HepG2 (cell line): ENCODE measurements around the gene NINL. TPM values are rescaled to one million over a fixed set of nuclear protein-coding genes. Genes with fewer than 3 reads are reported as not detected.
"Not testable (repeated sequence)": the region's sequence is repeated elsewhere in the genome, so short reads cannot be mapped to it uniquely, and the experiment has no call there.

ENCODE experiments used
- ELF3 ChIP-seq: IDR thresholded peaks from 2 replicates; pipeline ENCODE4 v1.6.1; 2016; ENCODE audit warnings: missing genetic modification reagents, missing compliant biosample characterization
- ETV5 ChIP-seq: IDR thresholded peaks from 2 replicates; pipeline ENCODE4 v1.6.1; 2018; ENCODE audit warnings: missing biosample characterization, missing genetic modification reagents, inconsistent platforms, borderline replicate concordance
- GZF1 ChIP-seq: sonication (generic); formaldehyde crosslinking; IDR thresholded peaks from 2 replicates; pipeline ENCODE4 v1.5.1; 2020; ENCODE audit warnings: mild to moderate bottlenecking, missing genetic modification reagents
- HIVEP1 ChIP-seq: sonication (generic); formaldehyde crosslinking; IDR thresholded peaks from 2 replicates; pipeline ENCODE4 v1.4.0; 2020; ENCODE audit warnings: mild to moderate bottlenecking, missing genetic modification reagents
- HNF4A ChIP-seq: sonication (generic); formaldehyde crosslinking; IDR thresholded peaks from 2 replicates; pipeline ENCODE4 v1.4.0; 2020; ENCODE audit warnings: missing genetic modification reagents
- HOXA5 ChIP-seq: sonication (generic); formaldehyde crosslinking; IDR thresholded peaks from 2 replicates; pipeline ENCODE4 v1.4.0; 2020; ENCODE audit warnings: missing genetic modification reagents
- LCORL ChIP-seq, 2 experiments: fragments of 450-650 bp in 1 of 2; sonication (generic) in 1 of 2; formaldehyde crosslinking in 1 of 2; IDR thresholded peaks; 2 replicates each; pipeline versions ENCODE4 v1.5.0 to v1.6.1; 2017 to 2020; ENCODE audit warnings: antibody characterized with exemption in 1 of 2, missing genetic modification reagents in 1 of 2
- MAX ChIP-seq: IDR thresholded peaks from 2 replicates; pipeline ENCODE4 v1.6.1; 2012; ENCODE audit warnings: inconsistent platforms
- MNT ChIP-seq: fragments of 450-650 bp; IDR thresholded peaks from 2 replicates; pipeline ENCODE4 v1.6.1; 2016
- RARA ChIP-seq: IDR thresholded peaks from 2 replicates; pipeline ENCODE4 v1.6.1; 2016; ENCODE audit warnings: missing genetic modification reagents, missing compliant biosample characterization
- TFDP2 ChIP-seq: sonication (generic); formaldehyde crosslinking; IDR thresholded peaks from 2 replicates; pipeline ENCODE4 v1.4.0; 2020; ENCODE audit warnings: missing genetic modification reagents
- ZFP37 ChIP-seq: sonication (generic); formaldehyde crosslinking; IDR thresholded peaks from 2 replicates; pipeline ENCODE4 v1.4.0; 2020; ENCODE audit warnings: missing genetic modification reagents, borderline replicate concordance
- ZHX2 ChIP-seq, 2 experiments: sonication (generic) in 1 of 2; formaldehyde crosslinking in 1 of 2; IDR thresholded peaks; 2 replicates each; pipeline versions ENCODE4 v1.6.1 to v1.9.0; 2014 to 2022; ENCODE audit warnings: antibody characterized with exemption in 1 of 2, borderline replicate concordance in 1 of 2, inconsistent platforms in 1 of 2, low read depth in 1 of 2, missing genetic modification reagents in 1 of 2
- polyA plus RNA-seq, 8 experiments: library from polyadenylated mRNA; depleted of rRNA in 3 of 8; stranded (reverse) in 7 of 8; unstranded in 1 of 8; fragments of >200 nt; fragmentation: Illumina TruSeq in 4 of 8; extraction: Trizol in 4 of 8; gene quantifications; 2 replicates each; pipeline versions ENCODE4 v1.2.1 to v1.2.3, GENCODE V29; 2011 to 2016; ENCODE audit warnings: low read depth in 4 of 8, missing spikeins in 1 of 8, mixed read lengths in 1 of 8; ENCODE audit not compliant: insufficient read depth in 1 of 8
- total RNA-seq, 5 experiments: library from RNA; depleted of rRNA; stranded (reverse); fragments of >200 nt; fragmentation: Illumina TruSeq; extraction: Trizol; gene quantifications; 2 replicates each; pipeline ENCODE4 v1.2.3, GENCODE V29; 2016; ENCODE audit warnings: low read depth in 1 of 5
- TF ChIP-seq, protein P1 (sequence below): sonication (generic); formaldehyde crosslinking; conservative IDR thresholded peaks from 2 replicates; pipeline ENCODE4 v1.4.0; 2020; ENCODE audit warnings: missing genetic modification reagents
- TF ChIP-seq, protein P2 (sequence below), 2 experiments: fragments of 450-650 bp in 1 of 2; sonication (generic) in 1 of 2; formaldehyde crosslinking; IDR thresholded peaks; 2 replicates each; pipeline versions ENCODE4 v1.5.0 to v1.8.0; 2020 to 2022; ENCODE audit warnings: mild to moderate bottlenecking in 1 of 2, missing genetic modification reagents in 1 of 2

NINL gene
- total and polyA plus RNA-seq, 2 of the 13 experiments (the other 11 are each of a cell fraction or from before 2014, with no cell fraction given), result 32.3 to 34.3 TPM

DNA sequence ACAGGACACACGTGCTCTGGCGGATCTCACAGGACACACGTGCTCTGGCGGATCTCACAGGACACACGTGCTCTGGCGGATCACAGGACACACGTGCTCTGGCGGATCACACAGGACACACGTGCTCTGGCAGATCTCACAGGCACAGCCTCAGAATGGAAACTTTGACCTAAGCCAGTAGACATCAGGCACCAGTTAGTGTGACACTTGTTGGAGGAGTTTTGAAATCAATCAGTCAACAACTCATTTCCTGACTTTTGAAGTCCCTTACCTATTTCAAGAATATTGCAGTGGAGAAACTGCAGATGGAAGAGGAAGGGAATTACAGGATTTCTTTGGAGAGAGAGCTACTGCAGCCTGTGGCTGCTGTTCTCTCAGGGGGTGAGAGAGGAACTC lies 17.6 kb upstream of the NINL start (continued):
- TF ChIP-seq ELF3 (CRISPR knock-in tag) (peak; percentile 84), HIVEP1 (CRISPR knock-in tag) (peak; percentile 23; the same call in 1 of the 2 replicates), MAX (peak; percentile 84), ZFP37 (CRISPR knock-in tag) (peak; percentile 41; the same call in 1 of the 2 replicates), RARA (CRISPR knock-in tag) (peak; percentile 62), GZF1 (CRISPR knock-in tag) (peak; percentile 67; the same call in 1 of the 2 replicates), LCORL (CRISPR knock-in tag; IDR thresholded peaks at IDR 0.05) (peak; percentile 77), MNT (peak; percentile 77), ETV5 (CRISPR knock-in tag) (peak; percentile 93), HNF4A (CRISPR knock-in tag) (peak; percentile 84), HOXA5 (peak; percentile 56; the same call in 1 of the 2 replicates), TFDP2 (CRISPR knock-in tag) (0 out of 2 replicates have a peak, but pooled peaks have one; percentile 31), ZHX2 (IDR thresholded peaks at IDR 0.05; ENCODE audit: low read depth) (peak; percentile 60; the same call in 1 of the 2 replicates)
- TF ChIP-seq, protein P1, sequence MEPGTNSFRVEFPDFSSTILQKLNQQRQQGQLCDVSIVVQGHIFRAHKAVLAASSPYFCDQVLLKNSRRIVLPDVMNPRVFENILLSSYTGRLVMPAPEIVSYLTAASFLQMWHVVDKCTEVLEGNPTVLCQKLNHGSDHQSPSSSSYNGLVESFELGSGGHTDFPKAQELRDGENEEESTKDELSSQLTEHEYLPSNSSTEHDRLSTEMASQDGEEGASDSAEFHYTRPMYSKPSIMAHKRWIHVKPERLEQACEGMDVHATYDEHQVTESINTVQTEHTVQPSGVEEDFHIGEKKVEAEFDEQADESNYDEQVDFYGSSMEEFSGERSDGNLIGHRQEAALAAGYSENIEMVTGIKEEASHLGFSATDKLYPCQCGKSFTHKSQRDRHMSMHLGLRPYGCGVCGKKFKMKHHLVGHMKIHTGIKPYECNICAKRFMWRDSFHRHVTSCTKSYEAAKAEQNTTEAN, result 0 out of 2 replicates have a peak, but pooled peaks have one; percentile 32
- TF ChIP-seq, protein P2, sequence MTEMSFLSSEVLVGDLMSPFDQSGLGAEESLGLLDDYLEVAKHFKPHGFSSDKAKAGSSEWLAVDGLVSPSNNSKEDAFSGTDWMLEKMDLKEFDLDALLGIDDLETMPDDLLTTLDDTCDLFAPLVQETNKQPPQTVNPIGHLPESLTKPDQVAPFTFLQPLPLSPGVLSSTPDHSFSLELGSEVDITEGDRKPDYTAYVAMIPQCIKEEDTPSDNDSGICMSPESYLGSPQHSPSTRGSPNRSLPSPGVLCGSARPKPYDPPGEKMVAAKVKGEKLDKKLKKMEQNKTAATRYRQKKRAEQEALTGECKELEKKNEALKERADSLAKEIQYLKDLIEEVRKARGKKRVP (CRISPR knock-in tag; IDR thresholded peaks at IDR 0.05), result peak in 1 of 2 experiments; percentile 77; a peak in 2 of 4 replicates
- not testable (repeated sequence) for TF ChIP-seq LCORL (IDR thresholded peaks at IDR 0.05); ZHX2 (CRISPR knock-in tag; IDR thresholded peaks at IDR 0.05; ENCODE audit: borderline replicate concordance)
